ENCODE measurements around the gene TACSTD2. TPM values are rescaled to one million over a fixed set of nuclear protein-coding genes. Genes with fewer than 3 reads are reported as not detected.

The TACSTD2 gene
- total RNA-seq, 1 experiment from 2014 or later: not detected

DNA sequence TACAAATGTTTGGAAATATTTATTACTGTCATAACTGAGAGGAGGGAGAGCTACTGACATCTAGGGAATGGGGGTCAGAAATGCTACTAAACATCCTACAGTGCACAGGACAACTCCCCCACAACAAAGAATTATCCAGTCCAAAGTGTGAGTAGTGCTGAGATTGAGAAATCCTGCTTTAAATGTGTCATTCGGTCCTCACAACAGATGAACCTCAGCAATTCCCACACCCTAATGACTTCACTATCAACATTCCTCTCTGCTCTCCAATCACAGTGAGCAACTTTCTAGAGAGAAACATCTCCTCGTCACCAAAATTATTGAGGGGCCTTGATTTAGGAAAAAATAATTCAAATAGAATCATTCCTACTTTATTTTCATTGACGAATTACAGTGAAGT, 48.5 kb downstream of the TACSTD2 start:
- Histone ChIP-seq H3K36me3 (ENCODE audit: insufficient read depth, low read length, poor library complexity, severe bottlenecking) (no peaks in the 10 kb centered on the region), H3K27me3 (replicated peaks; ENCODE audit: insufficient read depth, low read depth, low read length, poor library complexity) (no peaks in the 10 kb centered on the region), H3K9me3 (ENCODE audit: low read depth, low read length, poor library complexity, severe bottlenecking) (no peaks in the 10 kb centered on the region), H3K4me1 (ENCODE audit: insufficient read depth, low read length, poor library complexity, severe bottlenecking) (no peaks in the 10 kb centered on the region), H3K27ac (ENCODE audit: low read depth, low read length, poor library complexity, severe bottlenecking) (no peak overlapping the region), H3K4me3 (ENCODE audit: low read depth, low read length, poor library complexity, severe bottlenecking) (no peak overlapping the region)
- no peak for DNase-seq (ENCODE audit: low spot score)
- CTCF ChIA-PET: no interaction called here
- BruUV-seq (replicated peaks): no TSS peak
- TF ChIP-seq EZH2 (IDR thresholded peaks at IDR 0.05; ENCODE audit: borderline replicate concordance, low read depth, low read length, poor library complexity, severe bottlenecking): no peak
- TF ChIP-seq, protein P1, sequence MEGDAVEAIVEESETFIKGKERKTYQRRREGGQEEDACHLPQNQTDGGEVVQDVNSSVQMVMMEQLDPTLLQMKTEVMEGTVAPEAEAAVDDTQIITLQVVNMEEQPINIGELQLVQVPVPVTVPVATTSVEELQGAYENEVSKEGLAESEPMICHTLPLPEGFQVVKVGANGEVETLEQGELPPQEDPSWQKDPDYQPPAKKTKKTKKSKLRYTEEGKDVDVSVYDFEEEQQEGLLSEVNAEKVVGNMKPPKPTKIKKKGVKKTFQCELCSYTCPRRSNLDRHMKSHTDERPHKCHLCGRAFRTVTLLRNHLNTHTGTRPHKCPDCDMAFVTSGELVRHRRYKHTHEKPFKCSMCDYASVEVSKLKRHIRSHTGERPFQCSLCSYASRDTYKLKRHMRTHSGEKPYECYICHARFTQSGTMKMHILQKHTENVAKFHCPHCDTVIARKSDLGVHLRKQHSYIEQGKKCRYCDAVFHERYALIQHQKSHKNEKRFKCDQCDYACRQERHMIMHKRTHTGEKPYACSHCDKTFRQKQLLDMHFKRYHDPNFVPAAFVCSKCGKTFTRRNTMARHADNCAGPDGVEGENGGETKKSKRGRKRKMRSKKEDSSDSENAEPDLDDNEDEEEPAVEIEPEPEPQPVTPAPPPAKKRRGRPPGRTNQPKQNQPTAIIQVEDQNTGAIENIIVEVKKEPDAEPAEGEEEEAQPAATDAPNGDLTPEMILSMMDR (conservative IDR thresholded peaks at IDR 0.05; ENCODE audit: low read depth, low read length): no peak
- intact Hi-C loops (cut with micrococcal nuclease; ENCODE audit: unreplicated experiment): no loop called here
- POLR2A ChIA-PET (ENCODE audit: low non-redundant PET): no interaction called here

Other genes starting within 250 kb of the TACSTD2 start
- gene OMA1, start 30.5 kb downstream of the TACSTD2 start, total RNA-seq (2021): 11.9 and 14.6 TPM in 2 replicates
- 38.8 and 45.1 TPM in 2 replicates for gene MYSM1, start 122.8 kb upstream of the TACSTD2 start, total RNA-seq (2021)
- gene JUN, start 206.8 kb upstream of the TACSTD2 start, total RNA-seq (2021): 16.9 and 24.9 TPM in 2 replicates